ENCODE results near the gene SRP19.
"Not testable (repeated sequence)": the region's sequence is repeated elsewhere in the genome, so short reads cannot be mapped to it uniquely, and the experiment has no call there.

The SRP19 gene

DNA sequence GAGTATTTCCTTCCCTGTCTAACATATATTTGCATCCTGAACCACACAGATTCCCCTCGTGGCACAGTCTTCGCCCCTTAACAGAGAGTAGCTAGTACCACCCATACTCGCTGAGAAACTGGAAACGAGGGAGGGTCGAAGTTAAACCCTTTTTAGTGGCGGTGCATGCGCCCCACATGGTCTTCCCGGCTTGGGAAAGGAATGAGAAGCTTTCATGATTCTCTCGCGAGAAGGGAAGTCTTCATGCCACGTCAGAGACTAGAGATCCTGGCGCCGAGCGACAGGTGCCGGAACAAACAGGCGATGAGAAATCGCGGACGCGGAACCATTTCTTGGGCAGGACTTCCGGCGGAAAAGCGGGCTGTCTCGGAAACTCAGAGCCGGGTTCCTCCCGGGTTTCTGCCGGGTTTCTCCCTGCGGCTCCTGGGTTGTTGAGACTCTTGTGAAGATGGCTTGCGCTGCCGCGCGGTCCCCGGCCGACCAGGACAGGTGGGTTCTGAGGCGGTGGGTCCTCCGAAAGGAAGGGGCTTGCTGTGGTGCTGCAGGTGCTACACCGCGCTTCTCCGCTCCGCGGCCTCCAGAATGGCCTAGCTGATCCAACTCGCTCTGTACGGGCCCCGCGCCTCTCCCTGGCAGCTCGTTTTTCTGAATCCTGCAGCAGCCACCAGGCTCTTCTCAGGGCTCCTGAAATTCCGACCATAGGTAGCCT is at the start of gene SRP19:
SRP19 (plus strand) TSS at position 359 of the 709 bp plus-strand sequence; CDS start at position 449, 90 bp downstream.
- DNase-seq (ENCODE audit: low read depth) = peak; percentile 84

DNA sequence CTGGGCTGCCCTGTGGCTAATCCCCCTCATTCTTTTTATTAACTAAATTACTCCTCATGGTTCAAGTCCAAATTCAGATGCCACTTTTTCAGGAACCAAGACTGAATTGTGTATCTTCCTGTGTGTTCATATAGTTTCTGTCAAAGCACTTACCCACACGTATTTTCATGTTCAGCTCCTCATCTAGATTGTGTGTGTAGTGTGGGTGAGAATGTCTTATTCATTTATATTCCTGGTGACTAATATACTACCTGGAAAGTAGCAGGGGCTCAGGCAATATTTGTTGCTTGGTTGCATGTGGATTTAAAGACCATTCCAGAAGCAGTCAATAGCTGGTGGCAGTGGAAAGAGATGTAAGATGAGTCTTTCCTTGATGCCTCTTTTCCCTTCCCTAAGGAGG is 48.5 kb upstream of the SRP19 start:
- DNase-seq (ENCODE audit: low read depth) = no peak

- no peak for DNase-seq (ENCODE audit: low read depth)
Observed at GRCh38 chr5:112820246-112820645, 40.8 kb upstream of the SRP19 start.

DNA sequence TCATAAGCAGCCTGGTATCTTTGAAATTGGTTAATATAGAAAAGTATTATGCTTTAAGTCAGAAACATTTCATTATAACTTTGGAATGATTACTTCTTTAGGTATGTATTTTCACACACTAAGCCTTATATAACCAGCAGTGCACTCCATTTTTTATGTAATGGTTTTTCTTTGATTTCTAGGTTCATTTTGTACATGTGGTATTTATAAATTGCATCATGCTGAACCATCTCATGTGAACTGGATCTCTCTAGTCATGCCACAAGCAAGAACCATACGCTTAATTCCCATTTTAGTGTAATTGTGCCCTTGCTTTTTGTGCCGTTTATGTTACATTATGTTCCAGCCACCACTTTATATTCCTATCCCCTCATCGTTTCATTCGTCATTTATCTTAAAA is 38.6 kb upstream of the SRP19 start:
- DNase-seq (ENCODE audit: low read depth) = no peak

GRCh38 chr5:112823181-112823580 is 37.9 kb upstream of the SRP19 start:
- no peak for DNase-seq (ENCODE audit: low read depth)

DNA sequence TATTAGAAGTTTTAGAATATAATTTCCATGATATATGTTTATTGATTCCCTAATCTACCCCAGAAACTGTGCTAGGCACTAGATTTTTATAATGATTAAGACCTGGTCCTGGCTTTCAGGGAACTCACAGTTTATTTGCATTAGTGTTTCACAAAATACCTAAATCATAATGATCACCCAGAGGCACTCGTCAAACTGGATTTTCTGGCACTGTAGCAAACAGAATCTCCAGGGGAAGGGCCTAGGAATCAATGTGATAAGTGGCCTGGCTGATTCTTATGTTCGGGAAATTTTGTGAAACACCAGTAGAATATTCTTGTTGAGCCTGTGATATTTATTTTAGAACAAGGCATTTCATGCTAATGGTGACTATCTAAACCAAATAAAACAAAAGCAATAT is 37.4 kb upstream of the SRP19 start:
- no peak for DNase-seq (ENCODE audit: low read depth)

DNA sequence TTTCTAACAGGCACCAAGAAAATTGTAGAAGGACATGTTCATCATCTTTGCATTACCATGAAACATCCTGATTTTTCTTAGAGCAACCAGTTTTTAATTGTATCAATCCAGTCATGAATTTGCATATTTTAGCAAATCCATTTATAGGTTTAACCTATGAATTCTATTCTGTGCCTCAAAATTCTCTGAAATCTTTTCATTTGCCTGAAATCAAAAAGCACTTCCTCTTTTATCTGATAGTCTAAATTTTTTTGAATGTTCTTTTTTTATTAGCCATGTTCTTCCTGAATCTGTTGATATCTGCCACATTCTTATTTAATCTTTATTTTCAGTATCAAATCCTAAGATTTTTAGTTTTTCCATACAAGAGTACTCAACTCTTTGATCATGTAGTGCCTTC is 36.9 kb upstream of the SRP19 start:
- no peak for DNase-seq (ENCODE audit: low read depth)

GRCh38 chr5:112830378-112830777 is 30.7 kb upstream of the SRP19 start:
- DNase-seq (ENCODE audit: low read depth) = no peak

DNA sequence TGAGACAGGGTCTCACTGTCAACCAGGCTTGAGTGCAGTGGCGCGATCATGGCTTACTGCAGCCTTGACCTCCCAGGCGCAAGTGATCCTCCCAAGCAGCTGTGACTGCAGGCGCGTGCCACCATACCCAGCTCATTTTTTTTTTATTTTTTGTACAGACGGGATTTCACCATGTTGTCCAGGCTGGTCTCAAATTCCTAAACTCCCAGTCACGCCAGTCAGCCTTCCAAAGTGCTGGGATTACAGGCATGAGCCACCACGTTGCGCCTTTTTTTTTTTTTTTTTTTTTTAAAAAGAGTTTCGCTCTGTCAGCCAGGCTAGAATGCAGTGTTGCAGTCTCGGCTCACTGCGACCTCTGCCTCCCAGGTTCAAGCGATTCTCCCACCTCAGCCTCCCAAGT is 27.1 kb upstream of the SRP19 start:
- no peak for DNase-seq (ENCODE audit: low read depth)

DNA sequence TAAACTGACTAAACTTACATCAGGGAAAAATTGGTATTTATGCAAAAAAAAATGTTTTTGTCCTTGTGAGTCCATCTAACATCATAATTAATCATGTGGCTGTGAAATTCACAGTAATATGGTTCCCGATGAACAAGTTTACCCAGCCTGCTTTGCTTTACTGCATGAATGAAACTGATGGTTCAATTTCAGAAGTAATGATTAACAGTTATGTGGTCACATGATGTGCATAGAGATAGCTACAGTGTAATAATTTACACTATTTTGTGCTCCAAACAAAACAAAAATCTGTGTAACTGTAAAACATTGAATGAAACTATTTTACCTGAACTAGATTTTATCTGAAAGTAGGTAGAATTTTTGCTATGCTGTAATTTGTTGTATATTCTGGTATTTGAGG is 16.6 kb upstream of the SRP19 start:
- DNase-seq (ENCODE audit: low read depth) = no peak

DNA sequence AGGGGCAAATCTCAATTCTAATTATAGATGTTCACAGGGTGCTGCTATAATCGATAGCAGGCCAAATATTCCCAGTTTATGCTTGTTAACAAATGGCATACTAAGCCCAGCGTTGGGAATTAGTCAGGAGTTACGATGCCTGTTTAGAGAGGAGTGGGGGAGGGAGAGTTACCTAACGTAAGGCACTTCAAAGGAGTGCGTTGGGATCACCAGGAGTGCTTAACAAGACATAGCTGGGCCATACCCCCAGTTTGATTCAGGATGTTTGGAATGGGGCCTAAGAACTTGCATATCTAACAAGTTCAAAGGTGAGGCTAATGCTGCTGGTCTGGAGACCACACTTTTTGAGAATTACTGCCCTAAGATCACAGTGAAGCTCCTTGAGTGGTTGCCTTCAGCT is 14.5 kb upstream of the SRP19 start:
- DNase-seq (ENCODE audit: low read depth) = no peak

DNA sequence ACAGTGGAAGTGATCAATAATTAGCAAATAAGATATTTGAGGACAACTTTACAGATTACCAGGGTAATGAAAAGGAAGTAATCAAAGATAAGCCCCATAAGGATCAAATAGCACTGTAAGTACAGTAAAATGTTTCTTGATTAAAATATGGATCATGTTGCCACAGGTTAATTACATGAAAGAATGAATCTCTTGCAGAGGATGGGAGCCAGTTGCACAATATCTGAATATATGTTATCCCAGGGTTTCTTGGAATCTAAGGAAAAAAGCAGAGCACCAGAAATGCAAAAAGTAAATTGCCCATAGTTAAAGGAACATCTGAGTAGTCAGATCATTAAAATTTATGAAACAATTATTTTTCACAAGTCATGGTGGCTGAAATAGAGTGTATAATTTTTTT is 13.8 kb upstream of the SRP19 start:
- no peak for DNase-seq (ENCODE audit: low read depth)

DNA sequence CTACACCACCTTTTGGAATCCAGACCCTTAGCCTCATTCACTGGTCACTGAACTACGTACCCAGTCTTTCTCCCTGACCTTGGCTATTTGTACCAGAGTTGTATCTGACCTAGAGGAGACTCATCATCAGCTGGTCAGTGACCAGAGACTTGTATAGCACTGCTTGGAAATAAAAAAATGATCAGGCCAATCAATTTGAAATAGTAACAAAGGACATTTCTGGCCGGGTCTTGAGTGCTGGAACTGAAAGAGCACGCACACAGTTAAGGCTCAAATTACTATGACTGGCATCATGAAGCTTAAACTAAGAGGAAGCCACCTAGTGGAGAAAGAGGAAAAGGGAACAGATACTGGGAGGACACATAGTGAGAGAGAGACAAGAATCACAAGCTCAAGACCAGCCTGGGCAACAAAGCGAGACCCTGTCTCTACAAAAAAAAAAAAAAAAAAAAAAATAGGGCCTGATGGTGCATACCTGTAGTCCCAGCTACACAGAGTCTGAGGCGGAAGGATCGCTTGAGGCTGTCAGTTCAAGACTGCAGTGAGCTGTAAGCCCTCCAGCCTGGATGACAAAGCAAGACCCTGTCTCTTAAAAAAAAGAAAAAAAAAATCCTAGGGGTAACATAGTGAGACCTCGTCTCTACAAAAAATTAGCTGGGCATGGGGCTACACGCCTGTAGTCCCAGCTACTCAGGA is 12.8 kb upstream of the SRP19 start:
- no peak for DNase-seq (ENCODE audit: low read depth)

DNA sequence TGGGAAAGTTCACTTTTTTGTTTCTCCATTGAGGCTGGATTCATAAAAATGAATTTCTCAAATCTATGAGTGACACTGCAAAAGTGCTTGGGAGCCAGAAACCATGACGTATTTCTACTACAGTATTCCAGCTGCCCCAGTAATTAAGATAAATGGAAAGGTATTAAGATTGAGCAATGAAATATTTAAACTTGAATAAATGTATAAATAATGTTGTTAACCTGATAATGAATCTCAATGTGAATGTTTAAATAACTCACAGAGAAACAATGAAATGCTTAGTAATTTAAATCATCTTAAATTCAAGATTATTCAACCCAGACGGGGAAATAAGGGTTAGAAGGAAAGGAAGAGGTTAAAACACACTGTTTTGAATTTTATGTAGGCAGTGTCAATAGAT is 11.2 kb upstream of the SRP19 start:
- no peak for DNase-seq (ENCODE audit: low read depth)

GRCh38 chr5:112854651-112855050 is 6.4 kb upstream of the SRP19 start:
- DNase-seq (ENCODE audit: low read depth) = no peak

DNA sequence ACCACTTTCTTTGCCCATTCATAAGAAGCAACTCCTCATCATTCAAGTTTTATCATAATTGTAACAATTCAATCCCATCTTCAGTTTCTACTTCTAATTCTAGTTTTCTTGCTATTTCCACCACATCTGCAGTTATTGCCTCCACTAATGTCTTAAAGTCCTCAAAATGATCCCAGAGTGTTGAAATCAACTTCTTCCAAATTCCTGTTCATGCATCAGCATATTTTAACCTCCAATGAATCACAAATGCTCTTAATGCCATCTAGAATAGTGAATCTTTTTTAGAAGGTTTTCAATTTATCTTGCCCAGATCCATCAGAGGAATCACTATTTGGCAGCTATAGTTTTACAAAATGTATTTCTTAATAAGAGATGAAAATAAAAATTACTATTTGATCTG is 3.2 kb upstream of the SRP19 start:
- no peak for DNase-seq (ENCODE audit: low read depth)

- DNase-seq (ENCODE audit: low read depth) = not testable (repeated sequence)
Observed at GRCh38 chr5:112860571-112860928, 537 bp upstream of the SRP19 start.

GRCh38 chr5:112861638-112861985 is 525 bp downstream of the SRP19 start:
- DNase-seq (ENCODE audit: low read depth) = no peak

GRCh38 chr5:112862085-112862484 is 998 bp downstream of the SRP19 start:
- no peak for DNase-seq (ENCODE audit: low read depth)

DNA sequence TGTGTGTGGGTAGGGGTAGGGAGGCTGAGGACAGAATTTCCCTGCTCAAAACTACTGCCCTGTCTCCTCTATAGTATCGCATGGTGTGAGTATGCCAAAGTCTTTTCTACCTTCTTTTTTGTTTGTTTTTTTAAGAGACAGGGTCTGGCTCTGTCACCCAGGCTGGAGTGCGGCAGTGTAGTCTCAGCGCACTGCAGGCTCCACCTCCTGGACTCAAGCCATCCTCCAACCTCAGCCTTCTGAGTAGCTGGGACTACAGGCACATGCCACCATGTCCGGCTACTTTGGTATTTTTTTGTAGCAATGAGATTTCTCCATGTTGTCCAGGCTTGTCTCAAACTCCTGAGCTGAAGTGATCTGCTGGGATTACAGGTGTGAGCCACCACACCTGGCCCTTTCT is 2.5 kb downstream of the SRP19 start:
- DNase-seq (ENCODE audit: low read depth) = no peak

DNA sequence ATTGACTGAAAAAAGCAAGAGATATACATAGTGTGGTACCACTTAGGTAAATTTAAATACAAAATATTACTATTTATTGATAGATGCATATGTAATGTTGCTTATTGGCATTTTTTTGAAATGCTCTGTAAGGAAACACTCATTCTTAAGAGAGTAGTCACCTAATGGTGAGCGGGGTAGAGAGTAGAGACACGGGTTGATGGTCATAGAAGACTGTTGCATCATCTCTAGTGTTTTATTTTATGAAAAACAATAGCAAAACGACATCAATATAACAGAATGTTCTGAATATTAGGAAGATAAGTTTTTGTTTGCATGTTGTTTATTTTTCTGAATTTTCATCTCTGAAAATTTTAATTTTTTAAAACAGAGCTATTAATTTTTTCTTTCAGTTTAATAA is 4.0 kb downstream of the SRP19 start:
- DNase-seq (ENCODE audit: low read depth) = no peak

DNA sequence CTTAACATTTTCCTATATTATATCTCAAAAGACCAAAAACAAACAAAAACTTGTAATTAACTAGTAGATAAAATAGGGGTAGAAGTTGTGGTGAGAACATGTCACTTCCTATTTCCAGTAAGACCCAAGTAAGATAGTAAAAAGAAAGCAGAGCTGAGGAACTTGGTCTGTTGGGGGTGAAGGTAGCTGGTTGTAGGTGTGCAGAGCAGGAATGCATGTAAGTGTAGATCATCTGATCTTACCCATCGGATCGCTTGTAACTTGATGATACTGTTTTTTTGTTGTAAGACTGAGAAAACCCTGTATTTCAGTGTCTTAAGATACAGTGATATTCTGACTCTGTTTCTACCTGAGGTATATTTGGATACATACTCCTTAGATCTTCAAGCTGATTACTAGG is 5.7 kb downstream of the SRP19 start:
- no peak for DNase-seq (ENCODE audit: low read depth)

GRCh38 chr5:112867411-112867810 is 6.3 kb downstream of the SRP19 start:
- DNase-seq (ENCODE audit: low read depth) = no peak

GRCh38 chr5:112869948-112870347 is 8.9 kb downstream of the SRP19 start:
- DNase-seq (ENCODE audit: low read depth) = no peak
